ENCODE results near the gene DNAH7. TPM values are rescaled to one million over a fixed set of nuclear protein-coding genes. Genes with fewer than 3 reads are reported as not detected.

Gene DNAH7
- total RNA-seq (2021), result 0.09 TPM in 1 of 2 replicates, not detected in the other
- long read RNA-seq, result 0 reads

DNA sequence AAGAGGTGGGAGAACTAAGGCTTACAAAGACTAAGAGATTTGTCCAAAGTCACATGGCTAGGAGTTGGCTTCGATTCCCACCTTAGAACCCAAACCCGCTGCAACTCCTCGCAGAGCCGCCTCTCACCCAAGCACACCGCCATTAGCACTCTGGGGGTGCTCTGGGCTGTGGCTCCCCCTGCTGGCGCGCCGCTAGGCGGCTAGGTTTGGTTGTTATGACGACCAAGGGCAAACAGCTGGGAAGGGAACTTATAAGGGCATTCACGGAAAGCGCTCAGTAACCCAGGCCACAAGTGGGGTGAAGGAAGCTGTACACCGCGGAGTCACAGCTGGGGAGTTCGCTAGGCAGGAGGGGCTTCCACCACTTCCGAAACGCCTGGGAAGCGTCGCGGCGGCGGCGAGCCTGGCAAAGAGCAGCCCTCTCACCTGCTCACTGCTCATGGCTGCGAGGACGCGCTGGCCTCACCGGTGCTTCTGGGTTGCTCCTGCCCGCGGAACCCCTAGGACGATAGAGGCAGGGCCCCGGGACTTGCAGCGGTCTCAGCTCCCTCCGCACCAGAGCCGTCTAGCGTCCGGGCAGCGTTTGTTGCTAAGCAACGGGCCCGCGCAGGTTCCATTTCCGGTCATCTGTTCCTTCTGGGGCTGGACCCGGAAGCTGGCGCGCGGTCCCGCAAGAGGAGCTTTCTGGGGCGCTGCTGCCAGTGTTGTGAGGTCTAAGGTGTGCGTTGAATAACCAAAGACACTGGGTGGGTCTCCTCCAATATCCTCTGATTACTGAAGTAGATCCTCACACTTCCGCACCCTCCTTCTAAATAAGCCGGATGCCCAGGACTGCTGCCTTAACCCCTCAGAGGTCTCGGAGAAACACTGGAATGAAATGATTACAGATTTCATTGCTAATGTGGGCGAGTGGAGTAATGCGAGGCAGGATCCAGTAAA is at the start of gene DNAH7:
TSS of gene DNAH7 (minus strand) at position 567 of the 939 bp plus-strand sequence. CDS start at position 441, 126 bp downstream.
- no CpG with 5 or more reads among the region's 53 CpGs for WGBS (ENCODE audit: extremely low coverage, insufficient read length, low lambda C conversion rate)
- DNase-seq, result peak; percentile 90
- H3K36me3 Mint-ChIP-seq (ENCODE audit: insufficient read depth in 1 of 3, low read depth in 3 of 3), result no peaks in the 10 kb centered on the region
- H3K79me1 ChIP-seq (ENCODE audit: insufficient read depth, low read depth, low read length, poor library complexity, severe bottlenecking), result no peaks in the 10 kb centered on the region
- H3K4me3 Mint-ChIP-seq, result peak within 1 kb of the TSS; percentile 94
- 0 out of 2 replicates have a peak, but pooled peaks cover 3% of the 10 kb centered on the region for H3K4me1 ChIP-seq (ENCODE audit: insufficient read depth, low read length)
- H3K14ac ChIP-seq (ENCODE audit: insufficient read depth, low read length), result peak within 1 kb of the TSS; percentile 21; the same call in 1 of the 2 replicates
- no peaks in the 10 kb centered on the region for H3K9me3 Mint-ChIP-seq
- H2AK5ac ChIP-seq (ENCODE audit: insufficient read length, low read length), result no peak within 1 kb of the TSS
- no peak within 1 kb of the TSS for H3K4ac ChIP-seq (ENCODE audit: low read depth, low read length)
- no peak within 1 kb of the TSS for H2BK15ac ChIP-seq (ENCODE audit: low read depth, low read length)
- peak within 1 kb of the TSS; percentile 63 for H3K4me2 ChIP-seq (ENCODE audit: insufficient read depth, insufficient read length, low read length)
- no peak within 1 kb of the TSS for H4K91ac ChIP-seq (ENCODE audit: insufficient read length, low read depth, low read length)
- no peak within 1 kb of the TSS for H3K56ac ChIP-seq (ENCODE audit: insufficient read length, low read depth, low read length)
- no peak within 1 kb of the TSS for H2BK20ac ChIP-seq (ENCODE audit: low read depth, low read length, poor library complexity, severe bottlenecking)
- no peaks in the 10 kb centered on the region for H3K27me3 ChIP-seq (ENCODE audit: insufficient read depth, low read length)
- H2AFZ ChIP-seq (ENCODE audit: low read length), result peak within 1 kb of the TSS; percentile 48
- H3K4me1 Mint-ChIP-seq, result peaks cover 4 to 10% of the 10 kb centered on the region in 2 experiments
- H2BK5ac ChIP-seq (ENCODE audit: insufficient read length, low read length), result no peak within 1 kb of the TSS
- H2BK120ac ChIP-seq (ENCODE audit: low read depth, low read length, poor library complexity, severe bottlenecking), result no peak within 1 kb of the TSS
- H3K79me2 ChIP-seq (ENCODE audit: insufficient read depth, low read length), result no peaks in the 10 kb centered on the region
- H4K20me1 ChIP-seq (ENCODE audit: control insufficient read depth, insufficient read depth, insufficient read length), result peaks cover 3% of the 10 kb centered on the region
- H3K9me3 ChIP-seq (ENCODE audit: control insufficient read depth, low read depth, low read length), result no peaks in the 10 kb centered on the region
- H4K5ac ChIP-seq (ENCODE audit: insufficient read length, low read depth, low read length), result peak within 1 kb of the TSS; percentile 24
- H3K23me2 ChIP-seq (ENCODE audit: insufficient read length, low read depth, low read length, poor library complexity, severe bottlenecking), result peaks cover 11% of the 10 kb centered on the region
- H3K27ac Mint-ChIP-seq, result peak within 1 kb of the TSS; percentile 32 to 99 (median 41); a peak in 4 of 7 replicates
- peaks cover 3% of the 10 kb centered on the region; the same call in 1 of the 2 replicates for H3K27me3 Mint-ChIP-seq (ENCODE audit: low read depth)
- H2BK12ac ChIP-seq (ENCODE audit: insufficient read length, low read depth, low read length), result no peak within 1 kb of the TSS
- peak within 1 kb of the TSS; percentile 28 for H3K18ac ChIP-seq (ENCODE audit: insufficient read length, low read depth, low read length)
- no peak within 1 kb of the TSS for H3K23ac ChIP-seq (ENCODE audit: insufficient read length, low read depth, low read length)
- no peak within 1 kb of the TSS for H4K8ac ChIP-seq (replicated peaks; ENCODE audit: insufficient read length, low read depth, low read length)
- peak within 1 kb of the TSS; percentile 8 for H3K9ac ChIP-seq (ENCODE audit: extremely low read depth, insufficient read length, low read length)
- H3K27ac ChIP-seq (ENCODE audit: insufficient read length, low read depth, low read length), result no peak within 1 kb of the TSS
- TF ChIP-seq, protein P1, sequence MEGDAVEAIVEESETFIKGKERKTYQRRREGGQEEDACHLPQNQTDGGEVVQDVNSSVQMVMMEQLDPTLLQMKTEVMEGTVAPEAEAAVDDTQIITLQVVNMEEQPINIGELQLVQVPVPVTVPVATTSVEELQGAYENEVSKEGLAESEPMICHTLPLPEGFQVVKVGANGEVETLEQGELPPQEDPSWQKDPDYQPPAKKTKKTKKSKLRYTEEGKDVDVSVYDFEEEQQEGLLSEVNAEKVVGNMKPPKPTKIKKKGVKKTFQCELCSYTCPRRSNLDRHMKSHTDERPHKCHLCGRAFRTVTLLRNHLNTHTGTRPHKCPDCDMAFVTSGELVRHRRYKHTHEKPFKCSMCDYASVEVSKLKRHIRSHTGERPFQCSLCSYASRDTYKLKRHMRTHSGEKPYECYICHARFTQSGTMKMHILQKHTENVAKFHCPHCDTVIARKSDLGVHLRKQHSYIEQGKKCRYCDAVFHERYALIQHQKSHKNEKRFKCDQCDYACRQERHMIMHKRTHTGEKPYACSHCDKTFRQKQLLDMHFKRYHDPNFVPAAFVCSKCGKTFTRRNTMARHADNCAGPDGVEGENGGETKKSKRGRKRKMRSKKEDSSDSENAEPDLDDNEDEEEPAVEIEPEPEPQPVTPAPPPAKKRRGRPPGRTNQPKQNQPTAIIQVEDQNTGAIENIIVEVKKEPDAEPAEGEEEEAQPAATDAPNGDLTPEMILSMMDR (conservative IDR thresholded peaks at IDR 0.05), result peak; percentile 96
- no peak within 1 kb of the TSS for H3T11ph ChIP-seq (ENCODE audit: low read length)

All from H9 (cell line).